Measurements from ENCODE around the gene UAP1L1.

UAP1L1 gene

GRCh38 chr9:137113385-137114159 lies 36.3 kb downstream of the UAP1L1 start:
- Histone ChIP-seq H3K4me2 (ENCODE audit: insufficient read depth, low read length, poor library complexity, severe bottlenecking) (peak overlapping the region; percentile 25), H3K18ac (ENCODE audit: low read length) (no peak overlapping the region), H2BK12ac (ENCODE audit: low read length) (no peak overlapping the region), H3K4ac (ENCODE audit: low read length) (no peak overlapping the region), H3K14ac (ENCODE audit: low read length) (no peak overlapping the region), H3K36me3 (replicated peaks in 1 of 2; ENCODE audit: control insufficient read depth in 2 of 2, insufficient read depth in 2 of 2, low read length in 2 of 2) (peaks cover 8 to 12% of the 10 kb centered on the region in 2 donors), H4K8ac (ENCODE audit: low read depth, low read length) (no peak overlapping the region), H2AK5ac (ENCODE audit: low read depth, low read length) (peak overlapping the region; percentile 63), H2BK15ac (ENCODE audit: low read length) (peak overlapping the region; percentile 37), H3K27ac (replicated peaks; ENCODE audit: low read length) (no peak overlapping the region), H3K4me3 (ENCODE audit: low read length in 2 of 2) (no peak overlapping the region), H3K9me3 (replicated peaks in 1 of 2; ENCODE audit: control insufficient read depth in 2 of 2, insufficient read depth in 1 of 2, low read depth in 1 of 2, low read length in 2 of 2) (no peaks in the 10 kb centered on the region), H3K23ac (ENCODE audit: low read depth, low read length, poor library complexity) (peak overlapping the region; percentile 80), H2AFZ (ENCODE audit: low read length) (no peak overlapping the region), H3K27me3 (ENCODE audit: control insufficient read depth in 3 of 3, insufficient read depth in 3 of 3, low read depth in 1 of 3, low read length in 3 of 3) (peaks cover 0 to 34% (median 5%) of the 10 kb centered on the region in 3 experiments), H3K9ac (ENCODE audit: low read depth, low read length, poor library complexity) (no peak overlapping the region), H3K79me1 (ENCODE audit: low read depth, low read length) (no peaks in the 10 kb centered on the region), H4K91ac (ENCODE audit: low read depth, low read length, poor library complexity) (no peak overlapping the region), H3K4me1 (ENCODE audit: control insufficient read depth in 2 of 2, insufficient read depth in 1 of 2, low read depth in 1 of 2, low read length in 2 of 2) (peaks cover 0 to 14% of the 10 kb centered on the region in 2 donors), H2BK5ac (ENCODE audit: low read length) (peak overlapping the region; percentile 53), H2BK120ac (ENCODE audit: low read depth, low read length) (no peak overlapping the region)
- DNase-seq (ENCODE audit: low spot score), result no peak
- no CpG with 5 or more reads among the region's 66 CpGs for WGBS, 2 donors (ENCODE audit: extremely low coverage in 2 of 2, insufficient read length in 2 of 2, insufficient replicate concordance in 1 of 2)

GRCh38 chr9:137114220-137114612 lies 36.9 kb downstream of the UAP1L1 start:
- H3K14ac ChIP-seq (ENCODE audit: low read length), result no peak overlapping the region
- peaks cover 6% of the 10 kb centered on the region in 2 donors for H3K36me3 ChIP-seq (replicated peaks in 1 of 2; ENCODE audit: control insufficient read depth in 2 of 2, insufficient read depth in 2 of 2, low read length in 2 of 2)
- no peak overlapping the region for H2BK15ac ChIP-seq (ENCODE audit: low read length)
- H3K27ac ChIP-seq (replicated peaks; ENCODE audit: low read length), result no peak overlapping the region
- peaks cover 0 to 34% (median 5%) of the 10 kb centered on the region in 3 experiments for H3K27me3 ChIP-seq (ENCODE audit: control insufficient read depth in 3 of 3, insufficient read depth in 3 of 3, low read depth in 1 of 3, low read length in 3 of 3)
- H3K4me3 ChIP-seq (ENCODE audit: low read length in 2 of 2), result peak overlapping the region in 1 of 2 donors; percentile 73
- no peak for DNase-seq (ENCODE audit: low spot score)
- no peak overlapping the region for H2BK12ac ChIP-seq (ENCODE audit: low read length)
- no peak overlapping the region for H2AK5ac ChIP-seq (ENCODE audit: low read depth, low read length)
- H3K4me1 ChIP-seq (ENCODE audit: control insufficient read depth in 2 of 2, insufficient read depth in 1 of 2, low read depth in 1 of 2, low read length in 2 of 2), result peaks cover 0 to 14% of the 10 kb centered on the region in 2 donors
- WGBS, 2 donors (ENCODE audit: extremely low coverage in 2 of 2, insufficient read length in 2 of 2, insufficient replicate concordance in 1 of 2), result no CpG with 5 or more reads among the region's 45 CpGs
- peak overlapping the region; percentile 96 for H3K23ac ChIP-seq (ENCODE audit: low read depth, low read length, poor library complexity)
- H3K18ac ChIP-seq (ENCODE audit: low read length), result peak overlapping the region; percentile 94
- H4K8ac ChIP-seq (ENCODE audit: low read depth, low read length), result no peak overlapping the region
- peak overlapping the region; percentile 44 for H3K9ac ChIP-seq (ENCODE audit: low read depth, low read length, poor library complexity)
- no peak overlapping the region for H4K91ac ChIP-seq (ENCODE audit: low read depth, low read length, poor library complexity)
- H2AFZ ChIP-seq (ENCODE audit: low read length), result peak overlapping the region; percentile 86
- H2BK120ac ChIP-seq (ENCODE audit: low read depth, low read length), result no peak overlapping the region
- H3K79me1 ChIP-seq (ENCODE audit: low read depth, low read length), result no peaks in the 10 kb centered on the region
- no peak overlapping the region for H3K4ac ChIP-seq (ENCODE audit: low read length)
- peak overlapping the region; percentile 77 for H3K4me2 ChIP-seq (ENCODE audit: insufficient read depth, low read length, poor library complexity, severe bottlenecking)
- H2BK5ac ChIP-seq (ENCODE audit: low read length), result no peak overlapping the region
- no peaks in the 10 kb centered on the region for H3K9me3 ChIP-seq (replicated peaks in 1 of 2; ENCODE audit: control insufficient read depth in 2 of 2, insufficient read depth in 1 of 2, low read depth in 1 of 2, low read length in 2 of 2)

- DNase-seq (ENCODE audit: low spot score), result no peak
- peak within 1 kb of the TSS; percentile 89 for H3K4ac ChIP-seq (ENCODE audit: low read length)
- H3K4me1 ChIP-seq (ENCODE audit: control insufficient read depth in 2 of 2, insufficient read depth in 1 of 2, low read depth in 1 of 2, low read length in 2 of 2), result peaks cover 0 to 14% of the 10 kb centered on the region in 2 donors
- H3K18ac ChIP-seq (ENCODE audit: low read length), result peak within 1 kb of the TSS; percentile 94
- no peaks in the 10 kb centered on the region for H3K9me3 ChIP-seq (replicated peaks in 1 of 2; ENCODE audit: control insufficient read depth in 2 of 2, insufficient read depth in 1 of 2, low read depth in 1 of 2, low read length in 2 of 2)
- peak within 1 kb of the TSS; percentile 74 for H2BK15ac ChIP-seq (ENCODE audit: low read length)
- H2BK5ac ChIP-seq (ENCODE audit: low read length), result peak within 1 kb of the TSS; percentile 53
- H2AFZ ChIP-seq (ENCODE audit: low read length), result peak within 1 kb of the TSS; percentile 86
- H3K79me1 ChIP-seq (ENCODE audit: low read depth, low read length), result no peaks in the 10 kb centered on the region
- peak within 1 kb of the TSS; percentile 96 for H3K23ac ChIP-seq (ENCODE audit: low read depth, low read length, poor library complexity)
- peaks cover 3% of the 10 kb centered on the region in 2 donors for H3K36me3 ChIP-seq (replicated peaks in 1 of 2; ENCODE audit: control insufficient read depth in 2 of 2, insufficient read depth in 2 of 2, low read length in 2 of 2)
- H2BK120ac ChIP-seq (ENCODE audit: low read depth, low read length), result peak within 1 kb of the TSS; percentile 3
- H3K27me3 ChIP-seq (ENCODE audit: control insufficient read depth in 3 of 3, insufficient read depth in 3 of 3, low read depth in 1 of 3, low read length in 3 of 3), result peaks cover 0 to 34% (median 5%) of the 10 kb centered on the region in 3 experiments
- H3K4me3 ChIP-seq (ENCODE audit: low read length in 2 of 2), result peak within 1 kb of the TSS in 1 of 2 donors; percentile 73
- peak within 1 kb of the TSS; percentile 72 for H4K91ac ChIP-seq (ENCODE audit: low read depth, low read length, poor library complexity)
- WGBS, 2 donors (ENCODE audit: extremely low coverage in 2 of 2, insufficient read length in 2 of 2, insufficient replicate concordance in 1 of 2), result no CpG with 5 or more reads among the region's 70 CpGs
- peak within 1 kb of the TSS; percentile 77 for H3K4me2 ChIP-seq (ENCODE audit: insufficient read depth, low read length, poor library complexity, severe bottlenecking)
- no peak within 1 kb of the TSS for H2BK12ac ChIP-seq (ENCODE audit: low read length)
- H3K9ac ChIP-seq (ENCODE audit: low read depth, low read length, poor library complexity), result peak within 1 kb of the TSS; percentile 81
- H4K8ac ChIP-seq (ENCODE audit: low read depth, low read length), result no peak within 1 kb of the TSS
- H2AK5ac ChIP-seq (ENCODE audit: low read depth, low read length), result peak within 1 kb of the TSS; percentile 97
- peak within 1 kb of the TSS; percentile 90 for H3K14ac ChIP-seq (ENCODE audit: low read length)
- no peak within 1 kb of the TSS for H3K27ac ChIP-seq (replicated peaks; ENCODE audit: low read length)
Observed at GRCh38 chr9:137114613-137115393, 37.5 kb downstream of the UAP1L1 start, which contains the start of gene DPP7. DPP7 (minus strand) TSS chr9:137114733; CDS start chr9:137114713, 20 bp downstream.

All from neuronal stem cell (in vitro differentiated cells).